H1 (cell line): ENCODE results near the gene FLVCR2. TPM values are rescaled to one million over a fixed set of nuclear protein-coding genes. Genes with fewer than 3 reads are reported as not detected.

ENCODE experiments used
- CEBPB ChIP-seq: IDR thresholded peaks from 2 replicates; pipeline ENCODE4 v1.6.1; 2012; ENCODE audit warnings: low read depth, low read length
- CTBP2 ChIP-seq: IDR thresholded peaks from 2 replicates; pipeline ENCODE4 v1.7.0; 2011; ENCODE audit warnings: borderline replicate concordance, mild to moderate bottlenecking, moderate library complexity, mixed read lengths, low read length; ENCODE audit not compliant: insufficient read depth, insufficient read length
- polyA plus RNA-seq, 7 experiments: library from polyadenylated mRNA; depleted of rRNA in 3 of 7; stranded (reverse) in 5 of 7; unstranded in 2 of 7; fragments of >200 nt in 5 of 7; fragments of 200-250 nt in 2 of 7; gene quantifications; 1 replicate in 5 of 7; 2 replicates in 1 of 7; 4 replicates in 1 of 7; pipeline versions ENCODE4 v1.2.1 to v1.2.3, GENCODE V29; 2011 to 2013; ENCODE audit warnings: missing spikeins in 2 of 7, mixed read lengths in 2 of 7
- total RNA-seq: library from RNA; stranded (reverse); fragmentation: NEBNext Ultra II Directional; extraction: Animal tissue kit (Norgen Biotek cat#: 25700); gene quantifications from 2 replicates; pipeline ENCODE4 v1.2.1, GENCODE V29; 2021

FLVCR2 gene
- total and polyA plus RNA-seq, 2 of the 8 experiments (the other 6 are each of a cell fraction or from before 2014, with no cell fraction given), result 7.1 to 8.2 TPM

DNA sequence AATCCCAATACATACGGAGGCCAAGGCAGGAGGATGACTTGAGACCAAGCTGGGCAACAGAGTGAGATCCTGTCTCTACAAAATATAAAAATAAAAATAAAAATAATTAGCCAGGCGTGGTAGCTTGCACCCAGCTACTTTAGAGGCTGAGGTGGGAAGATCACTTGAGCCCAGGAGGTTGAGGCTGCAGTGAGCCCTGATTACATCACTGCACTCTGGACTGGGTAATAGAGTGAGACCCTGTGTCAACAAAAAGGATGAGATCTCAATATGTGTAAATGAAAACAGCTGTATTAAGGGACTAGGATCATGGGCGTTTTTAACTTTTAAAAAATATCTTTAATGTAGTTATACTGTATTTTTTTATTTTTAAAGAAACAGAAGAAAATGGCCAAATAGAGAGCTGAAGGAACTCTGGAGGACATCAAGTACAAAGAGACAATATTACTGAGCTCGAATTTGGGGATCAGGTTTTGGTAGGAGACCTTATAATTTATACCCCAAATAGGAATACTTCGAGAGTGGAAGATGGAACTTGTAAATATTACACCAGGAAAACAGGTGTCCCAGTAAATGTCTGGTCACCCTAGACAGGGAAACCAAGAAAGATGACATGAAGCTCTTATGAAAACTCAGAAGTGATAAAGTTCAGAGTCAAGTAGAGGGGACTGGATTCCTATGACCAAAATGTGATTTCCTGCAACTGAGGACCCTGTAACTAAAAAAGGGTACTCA is 43.1 kb upstream of the FLVCR2 start (continued):
- TF ChIP-seq CTBP2 (no peak), CEBPB (no peak)
